ELF-1 (cell line): ENCODE measurements around the gene PKP4.
"Not testable (repeated sequence)": the region's sequence is repeated elsewhere in the genome, so short reads cannot be mapped to it uniquely, and the experiment has no call there.

Source experiments
- DNase-seq: peaks from one replicate; pipeline ENCODE4 v3.0.0-alpha.2; 2016; ENCODE audit warnings: low read depth, low spot score

Gene PKP4

GRCh38 chr2:158464426-158465281 is 7.9 kb downstream of the PKP4 start:
- no peak for DNase-seq

GRCh38 chr2:158467248-158467647 is 10.5 kb downstream of the PKP4 start:
- DNase-seq, result no peak

GRCh38 chr2:158472829-158473228 is 16.1 kb downstream of the PKP4 start:
- DNase-seq, result not testable (repeated sequence)

GRCh38 chr2:158473300-158473699 is 16.5 kb downstream of the PKP4 start:
- DNase-seq, result not testable (repeated sequence)

- no peak for DNase-seq
Measured at GRCh38 chr2:158473719-158474392, 17.1 kb downstream of the PKP4 start.

GRCh38 chr2:158474526-158475011 is 17.8 kb downstream of the PKP4 start:
- not testable (repeated sequence) for DNase-seq

GRCh38 chr2:158477202-158477601 is 20.4 kb downstream of the PKP4 start:
- DNase-seq, result no peak

- DNase-seq, result no peak
Measured at GRCh38 chr2:158478237-158478636, 21.5 kb downstream of the PKP4 start.

GRCh38 chr2:158478816-158479215 is 22.1 kb downstream of the PKP4 start:
- DNase-seq, result no peak

- no peak for DNase-seq
Measured at GRCh38 chr2:158481116-158481515, 24.4 kb downstream of the PKP4 start.

- no peak for DNase-seq
Measured at GRCh38 chr2:158482594-158482993, 25.8 kb downstream of the PKP4 start.

- no peak for DNase-seq
Measured at GRCh38 chr2:158484892-158485556, 28.3 kb downstream of the PKP4 start.

GRCh38 chr2:158486150-158486969 is 29.6 kb downstream of the PKP4 start:
- no peak for DNase-seq

GRCh38 chr2:158486970-158487325 is 30.2 kb downstream of the PKP4 start:
- DNase-seq, result no peak

- DNase-seq, result no peak
Measured at GRCh38 chr2:158487419-158487818, 30.7 kb downstream of the PKP4 start.

GRCh38 chr2:158488442-158489216 is 31.9 kb downstream of the PKP4 start:
- DNase-seq, result no peak

- DNase-seq, result no peak
Measured at GRCh38 chr2:158489366-158490112, 32.8 kb downstream of the PKP4 start.

- no peak for DNase-seq
Measured at GRCh38 chr2:158491072-158491471, 34.3 kb downstream of the PKP4 start.

- DNase-seq, result no peak
Measured at GRCh38 chr2:158493458-158493857, 36.7 kb downstream of the PKP4 start.

GRCh38 chr2:158495175-158495574 is 38.4 kb downstream of the PKP4 start:
- DNase-seq, result no peak
